ENCODE data around the gene GSDMA.
"Not testable (repeated sequence)": the region's sequence is repeated elsewhere in the genome, so short reads cannot be mapped to it uniquely, and the experiment has no call there.

The GSDMA gene

GRCh38 chr17:39929646-39930407, 33.0 kb upstream of the GSDMA start:
- no peak for DNase-seq (ENCODE audit: low read depth)

DNA sequence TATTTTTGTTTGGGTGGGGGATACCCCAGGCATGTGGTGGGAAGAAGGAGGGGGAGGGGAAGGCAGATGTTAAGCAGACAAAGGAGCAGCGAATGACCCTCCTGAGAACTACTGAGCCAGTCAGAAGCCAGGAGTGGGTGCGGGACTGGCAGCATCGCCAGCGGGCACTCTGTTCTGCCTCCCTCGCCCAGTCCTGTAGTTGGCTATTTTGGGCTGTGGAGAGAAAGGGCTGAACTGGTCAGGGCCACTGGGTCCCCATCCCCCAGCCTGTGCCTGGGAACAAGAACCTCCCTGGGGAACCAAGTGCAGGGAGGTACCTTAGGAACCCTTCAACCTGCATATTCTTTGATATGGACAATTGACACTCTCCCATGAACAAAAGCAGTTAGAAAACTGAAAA, 28.9 kb upstream of the GSDMA start:
- no peak for DNase-seq (ENCODE audit: low read depth)

DNA sequence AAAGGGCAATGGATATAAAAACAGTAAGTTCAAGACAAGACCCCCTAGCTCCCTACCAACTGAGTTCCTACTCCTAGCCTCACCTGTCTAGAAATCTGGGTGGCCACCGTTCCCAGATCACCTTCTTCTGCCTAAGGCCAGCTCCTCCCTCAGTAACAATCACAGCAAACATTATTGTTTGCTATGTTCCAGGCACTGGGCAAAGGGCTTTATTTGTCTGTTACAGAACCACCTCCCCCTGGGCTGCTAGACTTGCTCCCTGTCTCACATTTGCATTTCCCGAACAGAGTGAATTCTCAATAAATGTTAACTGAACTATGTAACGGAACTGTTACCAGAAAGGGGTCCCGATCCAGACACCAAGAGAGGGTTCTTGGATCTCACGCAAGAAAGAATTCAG, 28.5 kb upstream of the GSDMA start:
- no peak for DNase-seq (ENCODE audit: low read depth)

GRCh38 chr17:39935909-39936308, 26.9 kb upstream of the GSDMA start:
- no peak for DNase-seq (ENCODE audit: low read depth)

- DNase-seq (ENCODE audit: low read depth) = no peak
These were observed 25.4 kb upstream of the GSDMA start for GRCh38 chr17:39937447-39937846.

- DNase-seq (ENCODE audit: low read depth) = no peak
These were observed 24.5 kb upstream of the GSDMA start for GRCh38 chr17:39938140-39938869.

DNA sequence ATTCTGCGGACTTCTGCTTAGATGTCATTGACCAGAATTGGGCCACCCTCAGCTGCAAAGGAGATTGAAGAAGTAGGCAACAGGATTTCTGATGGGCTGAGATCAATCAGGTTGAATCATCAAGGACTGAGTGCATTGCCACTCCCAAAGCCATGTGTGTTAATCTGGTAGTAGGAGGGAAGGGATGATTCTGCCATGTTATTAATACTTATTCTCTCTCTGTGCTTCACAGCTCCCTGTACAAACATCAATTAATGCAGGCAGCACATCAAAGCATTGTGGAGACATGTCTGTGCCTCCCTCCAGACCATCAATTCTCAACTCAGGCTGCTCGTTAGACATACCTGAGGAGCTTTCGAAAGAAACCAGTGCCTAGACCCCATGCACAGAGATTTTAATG, 23.7 kb upstream of the GSDMA start:
- DNase-seq (ENCODE audit: low read depth) = no peak

DNA sequence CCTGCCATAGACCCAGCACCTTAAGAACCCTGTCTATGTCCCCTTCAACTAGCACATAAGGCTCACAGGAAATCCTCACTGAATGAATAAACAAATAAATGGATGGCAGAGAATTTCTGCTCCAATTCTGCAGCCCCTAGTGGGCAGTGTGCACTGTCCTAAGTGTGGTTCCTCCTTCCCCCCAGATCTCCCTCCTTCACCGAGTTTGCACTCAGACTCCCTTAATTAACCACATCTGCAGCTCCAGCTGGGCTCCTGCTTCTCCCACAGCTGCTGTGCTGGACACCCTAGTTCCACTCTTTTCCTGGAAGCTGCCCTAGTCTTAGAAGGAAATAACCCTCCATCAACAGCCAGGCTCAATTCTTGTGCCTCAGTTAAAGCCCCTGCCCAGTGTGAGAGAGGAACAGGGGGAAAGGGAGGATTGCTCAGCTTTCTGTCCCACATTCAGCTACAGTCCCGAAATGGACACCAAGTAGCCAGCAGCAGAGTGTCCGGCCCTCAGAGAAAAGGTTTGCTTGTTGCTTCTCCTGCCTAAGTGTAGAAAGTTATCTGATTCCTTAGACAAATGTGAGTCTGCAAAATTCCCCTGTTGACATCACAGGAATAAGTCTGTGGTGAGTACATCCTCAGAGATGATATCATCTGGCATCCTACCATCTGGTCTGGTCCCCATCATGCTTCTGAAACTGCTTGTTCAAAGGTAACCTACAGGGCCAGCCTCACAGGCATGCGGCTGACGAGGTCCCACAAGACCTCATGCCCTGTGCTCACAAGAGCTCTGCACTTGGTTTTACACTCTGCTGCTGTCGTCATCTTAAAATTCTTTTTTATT, 23.0 kb upstream of the GSDMA start:
- DNase-seq (ENCODE audit: low read depth) = peak; percentile 56

GRCh38 chr17:39943702-39944392, 19.0 kb upstream of the GSDMA start:
- DNase-seq (ENCODE audit: low read depth) = no peak

DNA sequence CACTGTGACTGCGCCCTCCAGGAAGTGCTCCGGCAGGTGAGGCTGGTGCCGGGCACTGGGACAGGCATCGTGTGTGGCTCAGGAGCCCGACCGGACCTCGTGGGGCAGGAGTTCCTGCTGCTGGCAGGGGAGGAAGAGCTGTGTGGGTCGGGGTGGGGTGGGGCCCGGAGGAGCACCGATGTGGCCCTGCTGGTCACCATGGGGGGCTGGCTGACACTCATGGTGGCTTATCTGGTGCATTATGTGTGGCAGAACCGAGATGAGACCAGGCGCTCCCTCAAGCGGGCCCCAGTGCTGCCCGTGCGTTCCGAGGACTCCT, 18.5 kb upstream of the GSDMA start:
- DNase-seq (ENCODE audit: low read depth) = no peak

DNA sequence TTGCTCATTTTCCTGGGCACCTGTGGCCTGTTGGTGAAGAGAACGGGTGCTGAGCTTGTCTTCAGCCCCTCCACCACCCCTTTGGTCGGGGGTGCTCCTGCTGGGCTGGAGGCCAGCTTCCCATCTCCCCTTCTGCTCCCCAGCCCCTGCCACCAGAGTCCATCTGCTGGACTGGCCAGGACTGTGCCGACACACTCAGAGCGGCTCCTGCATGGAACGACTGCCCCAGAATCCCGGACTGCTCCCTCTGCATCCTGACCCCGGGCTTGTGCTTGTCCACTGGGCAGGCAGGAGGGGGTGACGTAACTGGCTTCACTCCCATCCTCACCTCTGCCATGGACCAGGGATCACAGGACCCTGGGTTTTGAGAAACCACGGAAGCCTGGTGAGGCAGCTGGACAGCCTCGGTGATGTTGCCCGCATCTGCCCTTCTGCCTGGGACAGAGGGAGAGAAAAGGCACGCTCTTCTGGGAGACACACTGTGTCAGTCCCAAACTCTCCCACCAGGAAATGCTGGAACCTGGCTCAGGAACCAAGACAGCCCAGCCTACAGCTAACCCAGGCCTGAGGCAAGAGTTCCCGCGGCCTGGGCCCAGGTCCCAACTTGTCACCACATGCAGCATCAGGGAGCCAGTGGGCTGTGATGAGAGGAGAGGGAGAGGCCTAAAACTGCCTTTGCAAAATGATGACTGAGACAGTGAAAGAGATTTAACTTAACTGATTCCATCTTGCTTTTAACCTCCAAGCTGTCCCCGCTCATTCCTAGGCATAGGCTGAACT, 16.1 kb upstream of the GSDMA start:
- no peak for DNase-seq (ENCODE audit: low read depth)

- DNase-seq (ENCODE audit: low read depth) = not testable (repeated sequence)
These were observed 14.3 kb upstream of the GSDMA start for GRCh38 chr17:39948489-39948828.

- no peak for DNase-seq (ENCODE audit: low read depth)
These were observed 13.8 kb upstream of the GSDMA start for GRCh38 chr17:39949028-39949427.

DNA sequence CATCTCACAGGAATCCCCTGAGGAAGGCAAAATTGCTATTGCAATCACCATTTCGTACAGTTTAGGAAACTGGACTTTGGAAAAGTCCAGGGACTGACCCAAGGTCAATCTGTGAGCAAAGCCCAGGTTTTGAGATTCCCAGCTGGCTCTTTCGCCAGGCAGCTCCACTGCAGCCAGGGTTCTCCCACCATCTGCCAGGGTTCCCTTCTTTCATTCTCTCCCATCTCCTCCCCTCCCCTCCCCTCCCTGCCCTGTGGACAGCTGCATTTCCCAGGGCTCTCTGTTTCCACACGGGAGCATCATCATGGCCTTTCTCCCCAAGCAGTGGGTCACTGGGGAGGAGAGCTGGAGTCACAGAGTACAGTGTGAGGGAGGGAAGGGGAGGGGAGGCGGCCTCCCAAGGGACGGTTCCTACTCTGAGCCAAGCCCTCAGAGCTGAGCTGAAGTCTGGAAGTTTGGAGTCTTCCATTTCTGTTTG, 11.9 kb upstream of the GSDMA start:
- no peak for DNase-seq (ENCODE audit: low read depth)

GRCh38 chr17:39951924-39952679, 10.7 kb upstream of the GSDMA start:
- no peak for DNase-seq (ENCODE audit: low read depth)

DNA sequence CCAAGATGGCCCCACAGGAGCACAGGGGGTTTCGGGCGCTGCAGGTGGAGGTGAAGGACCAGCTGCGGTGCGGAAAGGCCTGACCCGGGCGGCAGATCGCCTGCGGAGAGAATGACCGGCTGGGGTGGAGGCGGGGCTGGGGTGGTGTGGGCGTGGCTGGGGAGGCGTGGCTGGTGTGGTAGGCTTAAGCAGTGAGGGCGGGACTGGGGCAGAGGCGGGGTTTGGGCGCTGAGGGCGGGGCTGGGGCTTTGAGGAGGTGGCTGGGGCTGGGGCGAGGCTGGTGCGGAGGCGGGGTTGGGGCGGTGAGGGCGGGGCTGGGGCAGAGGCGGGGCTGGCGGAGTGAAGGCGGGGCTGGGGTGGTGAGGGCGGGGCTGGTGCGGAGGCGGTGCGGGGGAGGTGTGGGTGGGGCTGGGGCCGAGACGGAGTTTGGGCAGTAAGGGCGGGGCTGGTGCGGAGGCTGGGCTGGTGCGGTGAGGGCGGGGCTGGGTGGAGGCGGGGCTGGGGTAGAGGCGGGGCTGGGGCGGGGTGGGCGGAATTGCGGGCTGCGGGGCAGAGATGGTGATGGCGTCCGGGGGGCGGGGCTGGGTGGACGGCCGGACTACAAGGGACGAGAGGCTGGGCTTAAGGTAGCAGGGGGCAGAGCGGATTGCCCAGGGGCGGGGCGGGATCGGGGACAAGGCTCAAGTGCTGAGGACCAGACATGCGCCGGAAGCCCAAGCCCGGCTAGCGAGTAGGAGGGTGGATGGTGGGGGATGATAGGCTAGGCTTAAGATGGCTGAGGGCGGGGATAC, 9.9 kb upstream of the GSDMA start:
- DNase-seq (ENCODE audit: low read depth) = peak; percentile 93

GRCh38 chr17:39953471-39953888, 9.3 kb upstream of the GSDMA start:
- DNase-seq (ENCODE audit: low read depth) = no peak

DNA sequence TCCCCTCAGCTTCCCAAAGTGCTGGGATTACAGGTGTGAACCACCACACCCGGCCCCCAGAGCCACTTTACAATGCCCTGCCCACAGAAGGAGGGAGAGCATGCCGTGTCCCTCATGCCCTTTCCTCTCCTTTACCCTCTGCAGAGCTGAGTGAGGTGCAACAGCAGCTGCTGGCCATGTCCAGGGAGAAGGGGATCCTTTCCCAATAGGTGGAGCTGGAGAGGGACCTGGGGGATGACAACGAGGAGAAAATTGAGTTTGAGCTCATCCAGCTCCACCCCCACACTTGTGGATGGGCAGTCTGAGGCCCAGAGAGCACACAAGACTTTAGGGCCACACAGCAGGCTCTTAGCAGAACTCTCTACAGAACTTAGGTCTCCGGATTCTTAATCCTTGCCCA, 7.9 kb upstream of the GSDMA start:
- DNase-seq (ENCODE audit: low read depth) = no peak

- DNase-seq (ENCODE audit: low read depth) = no peak
These were observed 7.0 kb upstream of the GSDMA start for GRCh38 chr17:39955726-39956225.

Data from fibroblast of the conjunctiva (primary cell).